ENCODE data around the gene ZNHIT6.

ZNHIT6 gene

DNA sequence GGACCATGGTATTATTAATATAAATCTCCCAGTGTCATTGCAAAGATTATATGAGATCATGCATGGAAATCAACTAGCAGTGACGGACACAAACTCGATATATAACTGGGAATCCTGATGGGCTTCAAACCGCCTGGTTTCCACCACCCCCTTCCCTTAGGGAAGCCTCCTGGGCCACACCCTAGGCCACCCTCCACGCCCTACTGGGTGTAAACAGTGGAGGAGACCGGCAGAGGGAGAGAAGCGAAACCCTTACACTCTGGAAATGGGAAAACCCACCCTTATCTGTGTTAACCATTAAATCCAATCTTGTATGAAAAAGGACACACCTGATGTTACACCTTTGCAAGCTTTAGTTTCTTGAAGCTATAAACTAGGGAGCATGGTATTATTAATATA, 595 bp upstream of the ZNHIT6 start:
- peak overlapping the region; percentile 80 for H3K27ac ChIP-seq

DNA sequence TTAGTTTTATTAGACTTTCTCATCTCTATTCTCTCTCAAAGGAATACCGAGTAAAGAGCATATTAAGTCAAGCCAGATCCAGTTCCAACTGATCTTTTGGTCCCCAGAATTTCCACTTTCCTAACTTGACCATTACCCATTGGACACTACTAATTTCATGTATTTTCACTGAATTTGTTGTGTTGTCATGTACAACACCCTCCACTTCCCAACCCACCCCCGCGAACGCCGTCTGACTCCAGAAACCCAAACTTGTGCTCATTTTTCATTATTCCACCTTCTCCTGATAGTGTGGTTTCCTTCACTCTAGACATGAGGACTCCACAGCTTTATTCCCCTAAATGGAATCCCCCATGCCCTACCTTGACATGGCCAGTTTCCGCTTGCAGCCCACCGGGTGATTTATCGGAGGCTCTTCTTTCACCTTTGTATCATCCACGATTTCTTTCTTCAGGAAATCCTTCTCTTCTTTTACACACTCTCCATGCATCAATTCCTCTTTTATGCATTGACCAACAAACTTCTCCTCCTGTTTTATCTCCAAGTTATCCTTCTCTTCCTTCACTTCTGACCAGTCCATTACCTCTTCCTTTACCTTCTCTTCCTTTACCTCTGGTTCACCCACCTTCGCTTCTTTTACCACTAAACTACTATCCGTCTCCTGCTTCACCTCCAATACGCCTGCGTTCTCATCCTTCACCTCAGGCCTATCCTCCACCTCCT, 805 bp downstream of the ZNHIT6 start:
- TF ChIP-seq, protein P1, sequence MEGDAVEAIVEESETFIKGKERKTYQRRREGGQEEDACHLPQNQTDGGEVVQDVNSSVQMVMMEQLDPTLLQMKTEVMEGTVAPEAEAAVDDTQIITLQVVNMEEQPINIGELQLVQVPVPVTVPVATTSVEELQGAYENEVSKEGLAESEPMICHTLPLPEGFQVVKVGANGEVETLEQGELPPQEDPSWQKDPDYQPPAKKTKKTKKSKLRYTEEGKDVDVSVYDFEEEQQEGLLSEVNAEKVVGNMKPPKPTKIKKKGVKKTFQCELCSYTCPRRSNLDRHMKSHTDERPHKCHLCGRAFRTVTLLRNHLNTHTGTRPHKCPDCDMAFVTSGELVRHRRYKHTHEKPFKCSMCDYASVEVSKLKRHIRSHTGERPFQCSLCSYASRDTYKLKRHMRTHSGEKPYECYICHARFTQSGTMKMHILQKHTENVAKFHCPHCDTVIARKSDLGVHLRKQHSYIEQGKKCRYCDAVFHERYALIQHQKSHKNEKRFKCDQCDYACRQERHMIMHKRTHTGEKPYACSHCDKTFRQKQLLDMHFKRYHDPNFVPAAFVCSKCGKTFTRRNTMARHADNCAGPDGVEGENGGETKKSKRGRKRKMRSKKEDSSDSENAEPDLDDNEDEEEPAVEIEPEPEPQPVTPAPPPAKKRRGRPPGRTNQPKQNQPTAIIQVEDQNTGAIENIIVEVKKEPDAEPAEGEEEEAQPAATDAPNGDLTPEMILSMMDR (conservative IDR thresholded peaks at IDR 0.05), result no peak
- peak overlapping the region; percentile 80 for H3K27ac ChIP-seq

More for the DNA sequence above, 595 bp upstream of the ZNHIT6 start:
- TF ChIP-seq, protein P1 (conservative IDR thresholded peaks at IDR 0.05), result no peak

DNA sequence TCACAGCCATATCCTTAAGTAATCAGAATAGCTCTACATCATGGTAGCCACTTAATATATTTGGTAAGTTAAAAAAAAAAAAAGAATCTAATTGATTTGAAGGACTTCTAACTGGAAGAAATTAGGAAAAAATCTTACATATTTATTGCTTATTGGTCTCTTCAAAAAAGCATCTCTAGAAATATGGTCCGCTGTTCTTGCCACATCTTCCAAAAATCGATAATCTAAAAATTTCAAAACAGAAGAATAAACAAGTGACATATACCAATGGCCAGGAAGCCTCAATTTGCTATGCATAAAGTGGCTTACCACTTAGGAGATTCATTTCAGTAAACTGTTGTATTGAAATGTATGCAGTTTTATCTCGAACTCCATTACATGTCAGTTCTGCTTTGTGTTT, 2.3 kb downstream of the ZNHIT6 start:
- no peak overlapping the region for H3K27ac ChIP-seq
- TF ChIP-seq, protein P1 (conservative IDR thresholded peaks at IDR 0.05), result no peak

DNA sequence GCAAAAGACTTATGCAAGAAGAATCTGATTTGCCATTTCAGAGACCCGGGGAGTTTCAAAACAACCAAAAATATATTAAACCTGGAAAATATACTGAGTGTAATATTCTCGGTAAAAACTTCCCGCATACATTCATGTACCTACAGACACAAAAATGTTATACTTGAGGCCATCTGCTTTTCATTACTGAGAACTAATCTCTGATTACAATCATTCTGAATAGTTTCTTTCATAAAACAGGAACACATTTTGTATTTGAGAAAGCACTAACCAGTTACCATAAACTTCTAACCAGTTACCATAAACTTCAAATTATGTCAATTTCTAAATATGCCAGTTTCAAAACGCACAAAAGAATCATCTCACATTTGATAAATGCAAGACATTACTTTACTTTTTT, 7.8 kb downstream of the ZNHIT6 start:
- TF ChIP-seq, protein P1 (conservative IDR thresholded peaks at IDR 0.05), result no peak
- H3K27ac ChIP-seq, result no peak overlapping the region

DNA sequence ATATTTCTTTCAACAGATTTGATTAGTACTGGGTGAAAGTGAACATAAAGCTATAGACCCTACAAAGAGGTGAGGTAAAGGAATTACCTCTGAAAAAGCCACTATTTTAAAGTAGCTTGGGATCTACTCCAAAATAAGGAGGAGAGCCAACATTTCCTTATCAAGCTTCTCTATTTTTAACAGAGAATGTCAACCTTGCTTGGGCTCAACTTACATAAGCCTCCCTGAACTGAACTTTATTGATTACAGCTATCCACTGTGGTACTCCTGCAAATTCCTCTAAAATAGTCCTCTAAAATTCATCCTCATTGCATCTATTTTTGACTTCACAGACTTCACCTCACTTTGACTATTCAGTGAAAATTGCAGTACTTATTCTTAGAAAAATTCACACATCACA, 10.3 kb downstream of the ZNHIT6 start:
- TF ChIP-seq, protein P1 (conservative IDR thresholded peaks at IDR 0.05), result no peak
- H3K27ac ChIP-seq, result no peak overlapping the region

DNA sequence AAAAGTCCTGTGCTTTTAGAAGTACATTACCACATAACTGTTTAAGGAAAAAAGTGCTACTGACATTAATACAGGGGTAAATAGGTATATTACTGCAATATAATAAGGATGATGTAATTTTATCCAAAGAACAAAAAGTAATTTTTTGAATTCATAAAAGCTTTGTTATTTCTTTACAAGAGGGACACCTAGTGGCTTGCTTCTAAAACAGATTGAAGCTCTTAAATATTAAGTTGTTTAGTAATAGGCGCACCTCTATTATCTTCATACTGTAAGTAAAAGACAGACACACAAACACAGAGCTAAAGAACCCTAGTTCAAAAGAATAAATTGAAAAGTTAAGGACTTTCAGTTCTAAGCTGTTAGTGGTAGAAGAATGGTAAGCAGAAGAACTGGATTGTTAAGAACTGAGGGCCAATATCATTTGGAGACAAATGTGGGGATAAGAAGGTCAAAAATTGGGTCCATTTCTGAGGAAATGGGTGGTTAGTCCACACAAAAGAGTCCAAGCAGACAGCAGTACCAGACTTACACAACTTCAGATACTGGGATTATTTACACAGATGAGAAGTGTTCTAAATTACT, 15.4 kb downstream of the ZNHIT6 start:
- no peak overlapping the region for H3K27ac ChIP-seq

DNA sequence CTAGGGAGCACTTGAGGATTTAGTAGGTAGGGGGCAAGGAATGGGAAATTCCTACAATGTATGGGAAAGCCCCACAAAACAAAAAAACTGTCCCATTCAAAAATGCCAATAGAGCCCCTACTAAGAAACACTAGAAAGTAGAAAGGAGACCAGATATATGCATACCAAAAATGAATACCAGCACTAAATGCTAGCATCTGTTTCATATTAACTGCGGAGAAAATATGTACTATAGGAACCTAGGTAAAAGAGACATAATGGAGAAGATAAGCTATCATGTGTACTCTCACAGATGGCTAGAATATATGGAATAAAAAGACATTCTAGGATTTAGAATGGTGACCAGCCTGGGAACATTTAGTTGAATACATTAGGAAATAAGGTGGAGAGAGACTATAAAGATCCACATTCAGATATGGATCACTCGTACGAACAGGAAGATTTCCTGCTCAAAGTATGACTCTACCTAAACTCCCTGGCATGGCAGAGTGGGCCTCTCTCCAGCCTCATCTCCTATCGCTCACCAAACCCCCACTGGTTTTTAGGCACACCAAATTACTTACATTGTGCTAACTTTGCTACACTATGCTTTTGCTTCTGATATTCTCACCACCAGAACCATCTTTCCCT, 18.3 kb downstream of the ZNHIT6 start:
- TF ChIP-seq, protein P1 (conservative IDR thresholded peaks at IDR 0.05), result no peak
- H3K27ac ChIP-seq, result 0 out of 2 replicates have a peak overlapping the region, but pooled peaks have one; percentile 9

More for the DNA sequence above, 15.4 kb downstream of the ZNHIT6 start:
- TF ChIP-seq, protein P1 (conservative IDR thresholded peaks at IDR 0.05), result peak; percentile 69

Data from VCaP (cell line).